DND-41 (cell line): ENCODE data around the gene TP53BP1.

Experiments used
- ATAC-seq: fragments of 200-7000 bp; cut with Tn5 transposase; 3 replicates; pipeline ENCODE4 v1.9.1; 2021; ENCODE audit warnings: low read depth; ENCODE audit not compliant: insufficient read depth
- DNase-seq: peaks from one replicate; pipeline ENCODE4 v3.0.0-alpha.2; 2020
- H2AFZ ChIP-seq: 2 replicates; pipeline ENCODE4 v1.6.0; 2012; ENCODE audit warnings: low read depth, low read length
- H3K27ac ChIP-seq: 2 replicates; pipeline ENCODE4 v1.5.1; 2012; ENCODE audit warnings: low read length, inconsistent platforms
- H3K27me3 ChIP-seq: fragments of 200-600 bp; sonication (generic); 2 replicates; pipeline ENCODE4 v1.6.0; 2012; ENCODE audit warnings: low read length, mild to moderate bottlenecking, inconsistent platforms; ENCODE audit not compliant: insufficient read depth, poor library complexity
- H3K36me3 ChIP-seq: 2 replicates; pipeline ENCODE4 v1.5.1; 2012; ENCODE audit warnings: low read length, inconsistent platforms; ENCODE audit not compliant: insufficient read depth
- H3K4me1 ChIP-seq: 2 replicates; pipeline ENCODE4 v1.5.1; 2012; ENCODE audit warnings: mild to moderate bottlenecking, low read length; ENCODE audit not compliant: insufficient read depth
- H3K4me2 ChIP-seq: 2 replicates; pipeline ENCODE4 v1.6.0; 2012; ENCODE audit warnings: mild to moderate bottlenecking, moderate library complexity, low read length, inconsistent platforms; ENCODE audit not compliant: insufficient read depth
- H3K4me3 ChIP-seq, 2 experiments: fragments of 200-600 bp in 1 of 2; shearing (Covaris generic) in 1 of 2; 2 replicates each; pipeline ENCODE4 v1.5.1; 2012 to 2016; ENCODE audit warnings: inconsistent platforms in 2 of 2, low read length in 2 of 2, mild to moderate bottlenecking in 2 of 2, low read depth in 1 of 2, moderate library complexity in 1 of 2
- H3K79me2 ChIP-seq: 2 replicates; pipeline ENCODE4 v1.6.0; 2012; ENCODE audit warnings: low read length, inconsistent platforms; ENCODE audit not compliant: insufficient read depth
- H3K9ac ChIP-seq: 2 replicates; pipeline ENCODE4 v1.6.0; 2012; ENCODE audit warnings: low read depth, mild to moderate bottlenecking, inconsistent platforms, low read length, moderate library complexity
- H3K9me3 ChIP-seq: 2 replicates; pipeline ENCODE4 v1.5.1; 2012; ENCODE audit warnings: low read length, moderate library complexity, mild to moderate bottlenecking, inconsistent platforms; ENCODE audit not compliant: insufficient read depth, severe bottlenecking
- H4K20me1 ChIP-seq: 2 replicates; pipeline ENCODE4 v1.6.0; 2012; ENCODE audit warnings: low read length; ENCODE audit not compliant: insufficient read depth
- EZH2 ChIP-seq: IDR thresholded peaks from 3 replicates; pipeline ENCODE4 v1.6.1; 2012; ENCODE audit warnings: borderline replicate concordance, low read depth, mild to moderate bottlenecking, moderate library complexity, low read length, inconsistent platforms; ENCODE audit not compliant: severe bottlenecking
- TF ChIP-seq, protein P1 (sequence below): IDR thresholded peaks from 2 replicates; pipeline ENCODE4 v1.5.1; 2012; ENCODE audit warnings: borderline replicate concordance, low read length, moderate library complexity, mild to moderate bottlenecking; ENCODE audit not compliant: poor library complexity, severe bottlenecking; ENCODE audit errors: extremely low read depth

TP53BP1 gene

DNA sequence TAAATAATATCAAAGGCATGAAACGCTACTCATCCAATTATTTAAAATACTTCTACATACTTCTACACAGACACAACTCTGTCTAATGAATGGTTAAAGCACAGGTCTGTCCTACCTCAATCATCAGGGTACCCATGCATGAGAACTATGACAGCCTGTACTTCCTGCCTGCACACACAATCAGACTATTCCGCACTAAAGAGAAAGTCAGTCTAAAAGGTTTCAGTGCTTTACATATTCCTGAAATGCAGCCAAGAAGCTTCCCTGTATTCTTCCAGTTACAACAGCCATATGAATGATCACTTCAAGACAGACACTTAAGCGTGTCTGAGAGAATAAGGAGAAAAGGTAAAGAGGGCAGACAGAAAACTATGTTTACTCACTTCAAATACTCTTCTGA is 63.3 kb downstream of the TP53BP1 start:
- no peaks in the 10 kb centered on the region for H3K27me3 ChIP-seq
- H3K4me2 ChIP-seq, result no peak overlapping the region
- no peaks in the 10 kb centered on the region for H4K20me1 ChIP-seq
- 0 out of 2 replicates have a peak, but pooled peaks cover 2% of the 10 kb centered on the region for H3K4me1 ChIP-seq
- H3K9me3 ChIP-seq, result no peaks in the 10 kb centered on the region
- no peak for TF ChIP-seq EZH2
- TF ChIP-seq, protein P1, sequence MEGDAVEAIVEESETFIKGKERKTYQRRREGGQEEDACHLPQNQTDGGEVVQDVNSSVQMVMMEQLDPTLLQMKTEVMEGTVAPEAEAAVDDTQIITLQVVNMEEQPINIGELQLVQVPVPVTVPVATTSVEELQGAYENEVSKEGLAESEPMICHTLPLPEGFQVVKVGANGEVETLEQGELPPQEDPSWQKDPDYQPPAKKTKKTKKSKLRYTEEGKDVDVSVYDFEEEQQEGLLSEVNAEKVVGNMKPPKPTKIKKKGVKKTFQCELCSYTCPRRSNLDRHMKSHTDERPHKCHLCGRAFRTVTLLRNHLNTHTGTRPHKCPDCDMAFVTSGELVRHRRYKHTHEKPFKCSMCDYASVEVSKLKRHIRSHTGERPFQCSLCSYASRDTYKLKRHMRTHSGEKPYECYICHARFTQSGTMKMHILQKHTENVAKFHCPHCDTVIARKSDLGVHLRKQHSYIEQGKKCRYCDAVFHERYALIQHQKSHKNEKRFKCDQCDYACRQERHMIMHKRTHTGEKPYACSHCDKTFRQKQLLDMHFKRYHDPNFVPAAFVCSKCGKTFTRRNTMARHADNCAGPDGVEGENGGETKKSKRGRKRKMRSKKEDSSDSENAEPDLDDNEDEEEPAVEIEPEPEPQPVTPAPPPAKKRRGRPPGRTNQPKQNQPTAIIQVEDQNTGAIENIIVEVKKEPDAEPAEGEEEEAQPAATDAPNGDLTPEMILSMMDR, result no peak
- no peaks in the 10 kb centered on the region for H3K79me2 ChIP-seq
- DNase-seq (no peak), ATAC-seq (no peak)
- no peak overlapping the region for H3K9ac ChIP-seq
- H3K27ac ChIP-seq, result no peak overlapping the region
- peaks cover 78% of the 10 kb centered on the region for H3K36me3 ChIP-seq
- H3K4me3 ChIP-seq, result no peak overlapping the region
- no peak overlapping the region for H2AFZ ChIP-seq

DNA sequence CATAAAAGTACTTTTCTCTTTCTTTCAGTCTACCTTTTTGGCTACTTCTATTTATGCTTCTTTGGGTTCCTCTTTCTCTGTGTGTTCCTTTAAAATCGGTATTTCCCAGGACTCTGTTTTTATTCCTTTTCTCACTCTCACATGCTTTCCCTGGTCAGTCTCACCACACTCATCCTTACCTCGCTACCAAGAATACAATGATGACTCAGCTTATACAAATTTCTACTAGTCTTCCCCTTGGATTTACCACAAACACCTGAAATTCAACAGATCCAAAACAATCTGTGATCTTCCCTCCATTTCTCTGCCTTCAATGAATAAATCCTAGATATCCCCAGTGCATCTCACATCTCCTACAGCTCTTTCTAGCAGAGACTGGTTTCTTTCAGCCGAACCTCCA is 69.2 kb downstream of the TP53BP1 start:
- Histone ChIP-seq H4K20me1 (no peaks in the 10 kb centered on the region), H3K9ac (no peak overlapping the region), H3K4me3 (no peak overlapping the region), H3K27me3 (no peaks in the 10 kb centered on the region), H3K79me2 (no peaks in the 10 kb centered on the region), H3K36me3 (peaks cover 82% of the 10 kb centered on the region), H3K27ac (no peak overlapping the region), H3K4me2 (no peak overlapping the region), H3K9me3 (no peaks in the 10 kb centered on the region), H3K4me1 (no peaks in the 10 kb centered on the region), H2AFZ (no peak overlapping the region)
- no peak for TF ChIP-seq EZH2
- TF ChIP-seq, protein P1, result no peak
- no peak for DNase-seq
- ATAC-seq, result no peak

DNA sequence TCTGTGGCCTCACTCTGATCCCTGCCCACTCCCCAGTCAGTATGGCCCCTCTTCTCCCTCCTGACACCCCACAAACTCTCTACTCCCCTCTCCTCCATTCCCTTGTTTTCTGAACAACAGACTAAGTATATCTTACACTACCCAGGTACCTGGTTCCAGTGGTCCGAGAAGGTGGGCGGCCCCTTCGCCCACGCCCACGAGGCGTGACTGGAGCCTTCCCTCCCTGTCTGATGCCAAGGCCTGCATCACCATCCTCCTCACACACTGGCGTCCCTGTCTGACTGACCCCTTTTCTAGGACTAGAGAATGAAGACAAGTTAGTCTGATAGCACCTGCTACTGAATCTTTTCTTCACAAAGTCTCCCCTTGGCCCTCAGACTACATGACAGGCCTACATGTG is 72.1 kb downstream of the TP53BP1 start:
- H3K4me3 ChIP-seq, result no peak overlapping the region
- no peak overlapping the region for H3K9ac ChIP-seq
- DNase-seq (no peak), ATAC-seq (no peak)
- H3K4me2 ChIP-seq, result no peak overlapping the region
- no peaks in the 10 kb centered on the region for H4K20me1 ChIP-seq
- no peaks in the 10 kb centered on the region for H3K27me3 ChIP-seq
- no peak overlapping the region for H2AFZ ChIP-seq
- H3K36me3 ChIP-seq, result peaks cover 76% of the 10 kb centered on the region
- H3K27ac ChIP-seq, result no peak overlapping the region
- H3K79me2 ChIP-seq, result no peaks in the 10 kb centered on the region
- no peaks in the 10 kb centered on the region for H3K4me1 ChIP-seq
- no peak for TF ChIP-seq EZH2
- TF ChIP-seq, protein P1, result no peak
- H3K9me3 ChIP-seq, result no peaks in the 10 kb centered on the region

DNA sequence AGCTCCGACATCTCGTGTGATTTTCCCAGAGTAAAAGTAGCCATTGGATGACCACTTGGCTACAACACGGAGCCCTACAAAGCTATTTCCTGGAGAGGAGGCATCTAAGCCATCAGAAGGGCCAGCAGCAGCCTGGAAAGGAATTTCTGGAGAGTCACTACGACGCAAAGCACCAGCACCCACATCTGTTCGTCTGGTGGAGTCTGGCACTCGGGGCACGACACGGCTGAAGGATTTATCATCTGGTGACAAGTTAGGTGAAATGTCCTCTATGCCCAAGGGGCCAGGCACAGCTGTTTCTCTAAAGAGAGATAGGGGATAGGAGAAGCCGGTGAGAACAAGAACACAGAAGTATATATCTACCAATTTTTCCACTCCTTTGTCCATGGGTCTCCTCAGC is 72.5 kb downstream of the TP53BP1 start:
- Histone ChIP-seq H3K9ac (no peak overlapping the region), H4K20me1 (no peaks in the 10 kb centered on the region), H3K9me3 (no peaks in the 10 kb centered on the region), H3K27me3 (no peaks in the 10 kb centered on the region), H3K27ac (no peak overlapping the region), H3K36me3 (peaks cover 80% of the 10 kb centered on the region), H3K79me2 (no peaks in the 10 kb centered on the region), H3K4me3 (no peak overlapping the region), H3K4me1 (no peaks in the 10 kb centered on the region), H3K4me2 (no peak overlapping the region), H2AFZ (no peak overlapping the region)
- DNase-seq (no peak), ATAC-seq (no peak)
- TF ChIP-seq EZH2, result no peak
- TF ChIP-seq, protein P1, result no peak
